GDM1 (cell line): ENCODE data around the gene SFPQ.
A peak's percentile ranks its signal among the peaks of the same experiment; 100 is the strongest.
"Not testable (repeated sequence)": the region's sequence is repeated elsewhere in the genome, so short reads cannot be mapped to it uniquely, and the experiment has no call there.

Experiments used
- DNase-seq: peaks from one replicate; lab custom pipeline; 2025; lab: John Stamatoyannopoulos, UW

Gene SFPQ, protein sequence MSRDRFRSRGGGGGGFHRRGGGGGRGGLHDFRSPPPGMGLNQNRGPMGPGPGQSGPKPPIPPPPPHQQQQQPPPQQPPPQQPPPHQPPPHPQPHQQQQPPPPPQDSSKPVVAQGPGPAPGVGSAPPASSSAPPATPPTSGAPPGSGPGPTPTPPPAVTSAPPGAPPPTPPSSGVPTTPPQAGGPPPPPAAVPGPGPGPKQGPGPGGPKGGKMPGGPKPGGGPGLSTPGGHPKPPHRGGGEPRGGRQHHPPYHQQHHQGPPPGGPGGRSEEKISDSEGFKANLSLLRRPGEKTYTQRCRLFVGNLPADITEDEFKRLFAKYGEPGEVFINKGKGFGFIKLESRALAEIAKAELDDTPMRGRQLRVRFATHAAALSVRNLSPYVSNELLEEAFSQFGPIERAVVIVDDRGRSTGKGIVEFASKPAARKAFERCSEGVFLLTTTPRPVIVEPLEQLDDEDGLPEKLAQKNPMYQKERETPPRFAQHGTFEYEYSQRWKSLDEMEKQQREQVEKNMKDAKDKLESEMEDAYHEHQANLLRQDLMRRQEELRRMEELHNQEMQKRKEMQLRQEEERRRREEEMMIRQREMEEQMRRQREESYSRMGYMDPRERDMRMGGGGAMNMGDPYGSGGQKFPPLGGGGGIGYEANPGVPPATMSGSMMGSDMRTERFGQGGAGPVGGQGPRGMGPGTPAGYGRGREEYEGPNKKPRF

GRCh38 chr1:35192853-35193664, at the start of gene SFPQ:
TSS of gene SFPQ (minus strand) at chr1:35193145. CDS start at chr1:35193049, 96 bp downstream.
- DNase-seq = peak; percentile 96

DNA sequence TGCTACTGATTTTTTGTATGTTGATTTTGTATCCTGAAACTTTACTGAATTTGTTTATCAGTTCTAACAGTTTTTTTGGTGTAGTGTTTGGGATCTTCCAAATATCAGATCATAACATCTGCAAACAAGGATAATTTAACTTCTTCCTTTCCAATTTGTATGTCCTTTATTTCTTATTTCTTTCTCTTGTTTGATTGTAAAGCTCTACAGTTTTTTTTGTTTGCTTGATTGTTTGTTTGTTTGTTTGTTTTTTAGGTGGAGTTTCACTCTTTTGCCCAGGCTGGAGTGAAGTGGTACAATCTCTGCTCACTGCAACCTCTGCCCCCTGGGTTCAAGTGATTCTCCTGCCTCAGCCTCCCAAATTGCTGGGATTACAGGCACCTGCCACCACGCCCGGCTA, 43.8 kb upstream of the SFPQ start:
- DNase-seq = not testable (repeated sequence)

GRCh38 chr1:35231287-35231686, 38.3 kb upstream of the SFPQ start:
- DNase-seq = no peak

GRCh38 chr1:35229587-35230360, 36.8 kb upstream of the SFPQ start:
- DNase-seq = no peak

DNA sequence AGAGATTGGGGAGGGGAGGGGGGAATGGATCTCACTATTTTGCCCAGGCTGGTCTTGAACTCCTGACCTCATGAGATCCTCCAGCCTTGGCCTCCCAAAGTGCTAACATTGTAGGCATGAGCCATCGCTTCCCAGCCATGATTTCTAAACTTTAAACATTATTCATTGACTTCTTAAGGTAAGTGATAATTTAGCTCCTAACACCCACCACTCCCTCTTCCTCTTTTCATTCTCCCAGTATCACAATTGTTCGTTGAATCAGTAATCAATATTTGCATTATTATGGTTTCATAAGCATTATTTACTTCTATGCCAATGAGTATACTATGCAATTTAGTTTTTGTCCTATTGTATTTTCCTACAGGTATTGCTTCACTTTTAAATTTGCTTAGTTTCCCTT, 33.6 kb upstream of the SFPQ start:
- no peak for DNase-seq

DNA sequence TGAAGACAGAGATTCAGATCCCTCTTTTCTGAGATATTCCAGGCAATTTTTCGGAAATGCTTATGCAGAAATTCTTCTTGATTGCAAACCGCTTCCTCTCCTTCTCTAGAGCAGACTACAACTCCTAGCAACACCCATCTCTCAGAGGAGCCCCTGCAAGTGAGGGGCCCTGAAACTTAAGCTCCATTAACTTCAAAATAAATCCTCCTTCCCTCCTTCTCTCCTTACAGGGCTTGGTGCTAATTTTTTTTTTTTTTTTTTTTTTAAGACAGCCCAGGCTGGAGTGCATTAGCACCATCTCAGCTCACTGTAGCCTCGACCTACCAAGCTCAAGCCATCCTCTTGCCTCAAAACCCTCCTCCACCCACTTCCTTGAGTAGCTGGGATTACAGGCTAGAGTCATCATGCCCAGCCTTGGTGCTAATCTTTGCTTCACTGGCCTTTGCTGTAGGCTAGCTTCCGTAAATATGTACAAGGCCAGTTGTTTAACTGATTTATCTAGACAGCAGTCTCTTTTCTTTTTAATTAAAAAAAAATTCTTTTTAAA, 30.2 kb upstream of the SFPQ start:
- no peak for DNase-seq

GRCh38 chr1:35222322-35223083, 29.6 kb upstream of the SFPQ start:
- no peak for DNase-seq

DNA sequence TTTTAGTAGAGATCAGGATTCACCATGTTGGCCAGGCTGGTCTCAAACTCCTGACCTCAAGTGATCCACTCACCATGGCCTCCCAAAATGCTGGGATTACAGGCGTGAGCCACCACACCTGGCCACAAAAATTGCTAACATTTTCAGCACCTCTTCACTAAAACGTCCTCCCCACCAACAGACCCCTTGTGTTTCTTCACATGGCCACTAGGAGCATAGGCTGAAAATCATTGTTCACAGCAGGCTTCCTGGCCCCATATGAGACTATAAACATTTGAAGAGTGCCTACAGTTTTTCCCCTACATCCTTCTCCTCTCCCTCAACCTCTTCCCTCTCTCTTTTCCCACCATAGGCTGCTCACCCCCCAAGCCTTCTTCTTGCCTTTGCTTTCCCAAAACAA, 28.0 kb upstream of the SFPQ start:
- DNase-seq = no peak

DNA sequence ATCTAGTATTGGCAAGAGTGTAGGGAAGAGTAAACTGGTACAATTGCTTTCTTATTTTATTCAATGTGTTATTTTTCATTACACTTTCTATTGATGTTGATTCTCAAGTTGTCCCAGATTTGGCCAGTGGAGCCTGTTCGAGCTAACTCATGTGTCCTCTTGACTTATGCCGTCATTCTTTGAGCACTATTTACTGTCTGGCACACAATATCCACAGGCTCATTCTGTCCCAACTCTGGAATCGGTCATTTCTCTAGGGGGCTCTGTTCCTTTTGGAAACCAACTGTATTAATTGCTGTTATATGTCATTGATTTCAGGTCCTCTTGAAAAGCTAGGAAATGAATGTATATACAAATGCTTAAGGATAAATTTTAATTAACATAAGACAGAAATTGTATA, 22.4 kb upstream of the SFPQ start:
- DNase-seq = no peak

- no peak for DNase-seq
Observed at GRCh38 chr1:35211120-35211414, 18.1 kb upstream of the SFPQ start.

DNA sequence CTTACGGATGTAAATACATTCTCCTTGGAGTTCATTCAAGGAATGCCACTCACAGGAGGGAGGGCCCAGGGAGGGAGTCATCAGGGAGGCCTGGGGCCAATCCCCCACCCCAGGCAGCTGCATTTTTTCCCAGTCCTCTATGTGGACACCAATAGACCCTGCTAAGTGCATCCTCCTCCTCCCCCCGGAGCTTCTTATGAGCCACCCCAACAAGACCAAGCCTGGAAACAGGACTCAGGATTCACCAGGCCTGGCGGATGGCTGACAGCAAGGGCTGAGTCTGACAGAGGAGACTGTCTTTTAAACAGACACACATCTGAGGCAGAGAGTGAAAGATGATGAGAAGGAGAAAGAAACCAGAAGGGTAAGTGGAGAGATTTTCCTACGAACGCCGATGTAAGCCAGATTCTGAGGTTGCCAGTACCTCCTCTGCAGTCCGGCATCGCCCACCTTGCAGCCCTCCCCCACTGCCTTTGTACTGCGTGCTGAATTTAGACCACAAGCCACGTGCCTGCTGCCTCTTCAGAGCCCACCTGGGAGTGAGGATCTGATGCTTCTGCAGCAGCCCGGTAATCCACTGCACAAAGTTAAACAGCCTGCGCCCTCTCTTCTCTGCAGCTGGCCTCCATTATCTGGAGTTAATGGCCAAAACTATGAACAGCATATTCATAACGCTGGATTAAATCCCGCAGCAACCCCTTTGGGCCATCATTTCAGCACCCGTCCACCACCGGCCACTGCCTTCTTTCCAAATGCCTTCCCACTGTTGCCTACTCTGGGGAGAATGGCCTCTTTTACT, 17.6 kb upstream of the SFPQ start:
- DNase-seq = no peak

GRCh38 chr1:35203295-35203694, 10.3 kb upstream of the SFPQ start:
- DNase-seq = no peak

GRCh38 chr1:35202048-35202719, 9.2 kb upstream of the SFPQ start:
- peak; percentile 64 for DNase-seq

DNA sequence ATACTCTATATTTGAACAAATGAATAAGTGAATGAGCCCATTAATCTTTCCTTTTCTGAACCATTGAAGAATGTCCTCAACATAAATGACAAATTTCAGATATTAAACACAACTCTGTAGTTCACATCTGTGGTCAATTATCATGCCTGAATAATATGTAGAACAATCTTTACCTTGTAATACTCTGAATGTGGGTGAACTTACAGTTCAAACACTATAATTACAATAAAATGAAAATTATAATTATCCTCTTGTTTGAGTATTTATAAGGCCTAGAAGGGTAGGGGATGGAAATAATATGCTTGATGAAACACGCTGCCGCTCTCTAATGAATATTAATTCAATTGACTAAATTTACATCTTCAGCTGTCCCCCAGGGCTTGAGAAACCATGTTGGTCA, 8.7 kb upstream of the SFPQ start:
- no peak for DNase-seq

DNA sequence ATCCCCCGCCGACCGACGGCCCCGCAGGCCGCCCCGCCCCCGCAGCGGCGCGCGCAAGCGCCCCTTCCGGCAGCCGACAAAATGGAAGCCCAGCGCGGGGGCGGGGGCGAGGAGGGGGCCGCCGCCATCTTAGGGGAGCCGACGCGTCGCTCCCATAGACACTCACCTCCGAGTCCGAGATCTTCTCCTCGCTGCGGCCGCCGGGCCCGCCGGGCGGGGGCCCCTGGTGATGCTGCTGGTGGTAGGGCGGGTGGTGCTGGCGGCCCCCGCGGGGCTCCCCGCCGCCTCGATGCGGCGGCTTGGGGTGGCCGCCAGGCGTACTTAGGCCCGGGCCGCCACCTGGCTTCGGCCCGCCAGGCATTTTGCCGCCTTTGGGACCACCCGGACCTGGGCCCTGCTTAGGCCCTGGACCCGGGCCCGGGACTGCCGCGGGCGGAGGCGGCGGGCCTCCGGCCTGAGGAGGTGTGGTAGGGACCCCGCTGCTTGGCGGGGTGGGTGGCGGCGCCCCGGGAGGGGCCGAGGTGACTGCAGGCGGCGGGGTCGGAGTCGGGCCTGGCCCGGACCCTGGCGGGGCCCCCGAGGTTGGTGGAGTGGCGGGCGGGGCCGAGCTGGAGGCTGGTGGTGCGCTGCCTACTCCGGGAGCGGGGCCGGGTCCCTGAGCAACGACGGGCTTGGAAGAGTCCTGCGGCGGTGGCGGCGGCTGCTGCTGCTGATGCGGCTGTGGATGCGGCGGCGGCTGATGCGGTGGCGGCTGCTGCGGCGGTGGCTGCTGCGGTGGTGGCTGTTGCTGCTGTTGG, 691 bp downstream of the SFPQ start:
- DNase-seq = peak; percentile 77

DNA sequence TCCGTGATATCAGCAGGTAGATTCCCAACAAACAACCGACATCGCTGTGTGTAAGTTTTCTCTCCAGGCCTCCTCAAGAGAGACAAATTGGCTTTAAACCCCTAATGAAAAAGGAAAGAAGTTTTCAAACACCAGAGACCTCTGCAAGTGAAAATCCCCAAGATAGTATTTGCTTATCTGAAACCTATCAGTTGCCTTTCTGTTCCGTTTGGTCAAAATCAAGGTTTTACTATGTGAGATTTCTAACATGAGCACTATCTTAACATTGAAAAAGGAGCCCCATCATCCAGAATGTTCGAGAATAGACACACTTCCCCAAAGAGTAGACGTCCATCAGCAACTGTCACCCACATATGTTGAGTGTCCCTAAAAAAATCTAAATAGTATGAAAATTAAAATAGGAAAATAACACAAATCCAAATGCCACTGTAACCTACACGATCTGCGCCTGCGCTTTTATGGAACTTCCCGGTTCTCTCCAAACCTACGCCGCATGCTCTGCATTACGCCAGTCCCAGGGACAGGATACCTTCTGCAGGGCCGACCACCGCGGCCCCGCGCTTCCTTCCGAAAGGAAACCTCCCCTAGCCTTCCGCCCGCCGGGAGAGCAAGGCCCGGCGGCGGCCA, 1.4 kb downstream of the SFPQ start:
- DNase-seq = no peak

GRCh38 chr1:35190784-35191183, 2.2 kb downstream of the SFPQ start:
- DNase-seq = no peak
